CD14-positive monocyte (primary cell): Measurements from ENCODE around the gene NFKBIL1. TPM values are rescaled to one million over a fixed set of nuclear protein-coding genes. Genes with fewer than 3 reads are reported as not detected.

ENCODE experiments used
- DNase-seq, 3 donors: peaks; one replicate each; pipeline ENCODE4 v3.0.0-alpha.2; 2011 to 2022
- H2AFZ ChIP-seq: 2 replicates; pipeline ENCODE4 v1.6.0; 2012; ENCODE audit warnings: mild to moderate bottlenecking, low read depth, low read length, inconsistent platforms; ENCODE audit not compliant: insufficient read depth, poor library complexity, severe bottlenecking
- H3K27ac ChIP-seq, 2 donors: 1 replicate in 1 of 2; 2 replicates in 1 of 2; pipeline ENCODE4 v1.5.1; 2012 to 2013; ENCODE audit warnings: low read length in 2 of 2, control low read depth in 1 of 2, inconsistent platforms in 1 of 2, low read depth in 1 of 2, mild to moderate bottlenecking in 1 of 2
- H3K27me3 ChIP-seq, 2 donors: one replicate each; pipeline versions ENCODE4 v1.6.0 to v1.6.1; 2011 to 2013; ENCODE audit warnings: low read length in 2 of 2; ENCODE audit not compliant: control insufficient read depth in 2 of 2, insufficient read depth in 2 of 2
- H3K36me3 ChIP-seq, 2 donors: replicated peaks in 1 of 2; 1 replicate in 1 of 2; 2 replicates in 1 of 2; pipeline versions ENCODE4 v1.5.1 to v1.6.1; 2012 to 2013; ENCODE audit warnings: low read length in 2 of 2, control low read depth in 1 of 2, inconsistent platforms in 1 of 2, mild to moderate bottlenecking in 1 of 2; ENCODE audit not compliant: insufficient read depth in 2 of 2, control insufficient read depth in 1 of 2
- H3K4me1 ChIP-seq, 2 donors: 1 replicate in 1 of 2; 2 replicates in 1 of 2; pipeline versions ENCODE4 v1.5.1 to v1.6.1; 2012 to 2013; ENCODE audit warnings: low read length in 2 of 2, control low read depth in 1 of 2, inconsistent platforms in 1 of 2, mild to moderate bottlenecking in 1 of 2, moderate library complexity in 1 of 2; ENCODE audit not compliant: insufficient read depth in 2 of 2, control insufficient read depth in 1 of 2
- H3K4me2 ChIP-seq: replicated peaks from 2 replicates; pipeline ENCODE3; 2012; ENCODE audit warnings: low read length, moderate library complexity, mild to moderate bottlenecking; ENCODE audit not compliant: poor library complexity, severe bottlenecking; ENCODE audit errors: extremely low read depth
- H3K4me3 ChIP-seq, 3 experiments: fragments of 200-600 bp in 1 of 3; sonication (generic) in 1 of 3; replicated peaks in 1 of 3; 1 replicate in 2 of 3; 2 replicates in 1 of 3; pipeline ENCODE4 v1.5.1; 2011 to 2013; ENCODE audit warnings: low read length in 3 of 3, mild to moderate bottlenecking in 3 of 3, control low read depth in 2 of 3, low read depth in 2 of 3, inconsistent platforms in 1 of 3, moderate library complexity in 1 of 3
- H3K79me2 ChIP-seq: 2 replicates; pipeline ENCODE4 v1.6.0; 2012; ENCODE audit warnings: mild to moderate bottlenecking, control low read depth, inconsistent platforms, low read length, moderate library complexity; ENCODE audit not compliant: insufficient read depth
- H3K9ac ChIP-seq: 2 replicates; pipeline ENCODE4 v1.6.0; 2017; ENCODE audit warnings: low read length, mild to moderate bottlenecking; ENCODE audit not compliant: insufficient read depth, poor library complexity, severe bottlenecking
- H3K9me3 ChIP-seq, 2 donors: replicated peaks in 1 of 2; 1 replicate in 1 of 2; 2 replicates in 1 of 2; pipeline versions ENCODE4 v1.5.1 to v1.6.1; 2012 to 2013; ENCODE audit warnings: low read length in 2 of 2, control low read depth in 1 of 2; ENCODE audit not compliant: control insufficient read depth in 1 of 2, insufficient read depth in 1 of 2
- H4K20me1 ChIP-seq: 2 replicates; pipeline ENCODE4 v1.6.0; 2012; ENCODE audit warnings: mild to moderate bottlenecking, low read length, control low read depth, moderate library complexity; ENCODE audit not compliant: insufficient read depth
- H3K27ac Mint-ChIP-seq, 7 donors: one replicate each; pipeline ENCODE4 v1.8.0; 2020; ENCODE audit warnings: mild to moderate bottlenecking in 7 of 7, mixed read lengths in 7 of 7, moderate library complexity in 6 of 7, inconsistent platforms in 2 of 7
- H3K27me3 Mint-ChIP-seq, 3 donors: one replicate each; pipeline ENCODE4 v1.8.0; 2021 to 2022; ENCODE audit warnings: low read depth in 3 of 3, mild to moderate bottlenecking in 3 of 3, mixed read lengths in 3 of 3, moderate library complexity in 3 of 3, inconsistent platforms in 1 of 3
- H3K36me3 Mint-ChIP-seq, 2 donors: one replicate each; pipeline ENCODE4 v1.8.0; 2020; ENCODE audit warnings: mixed read lengths in 2 of 2, inconsistent platforms in 1 of 2, mild to moderate bottlenecking in 1 of 2
- H3K4me1 Mint-ChIP-seq: one replicate; pipeline ENCODE4 v1.8.0; 2020; ENCODE audit warnings: mild to moderate bottlenecking, mixed read lengths
- H3K4me3 Mint-ChIP-seq, 2 donors: one replicate each; pipeline ENCODE4 v1.8.0; 2020; ENCODE audit warnings: mild to moderate bottlenecking in 2 of 2, mixed read lengths in 2 of 2, moderate library complexity in 1 of 2
- H3K9me3 Mint-ChIP-seq, 7 donors: one replicate each; pipeline ENCODE4 v1.8.0; 2020 to 2022; ENCODE audit warnings: mixed read lengths in 7 of 7, mild to moderate bottlenecking in 6 of 7, moderate library complexity in 6 of 7, inconsistent platforms in 2 of 7
- CTCF ChIP-seq: fragments of 200-600 bp; IDR thresholded peaks from one replicate; pipeline ENCODE4 v1.8.0; 2022; ENCODE audit warnings: antibody characterized with exemption, mild to moderate bottlenecking
- WGBS: methylation state at CpG from one replicate; pipeline ENCODE4 v1.1.5; 2013; ENCODE audit warnings: missing lambda C conversion rate; ENCODE audit not compliant: insufficient coverage; 5-methylcytosine and 5-hydroxymethylcytosine counted together
- intact Hi-C, 2 donors: fragments of 100-400 bp; cut with micrococcal nuclease; formaldehyde crosslinking; loops; one replicate each; pipeline versions ENCODE4 v1.15.0 to v1.15.1; 2023
- polyA plus RNA-seq, 3 donors: library from polyadenylated mRNA; depleted of rRNA in 1 of 3; unstranded in 2 of 3; stranded (reverse) in 1 of 3; fragments of 300-500 nt in 2 of 3; fragments of >200 nt in 1 of 3; fragmentation: Illumina TruSeq in 2 of 3; gene quantifications; 1 replicate in 2 of 3; 2 replicates in 1 of 3; pipeline ENCODE4 v1.2.3, GENCODE V29; 2012 to 2021

NFKBIL1 gene
- polyA plus RNA-seq, 3 donors = 7.7 to 10.3 (median 8.0) TPM

- Histone ChIP-seq H3K4me3 (peak overlapping the region; percentile 63 to 95 (median 85)), H3K36me3 (peaks cover 40 to 43% of the 10 kb centered on the region in 2 donors), H3K79me2 (peaks cover 73% of the 10 kb centered on the region), H3K27me3 (no peaks in the 10 kb centered on the region), H3K9me3 (no peaks in the 10 kb centered on the region), H3K4me1 (peaks cover 32 to 38% of the 10 kb centered on the region in 2 donors), H2AFZ (peak overlapping the region; percentile 86), H3K4me2 (peak overlapping the region; percentile 97), H3K27ac (peak overlapping the region; percentile 96 to 97), H4K20me1 (peaks cover 49% of the 10 kb centered on the region), H3K9ac (peak overlapping the region; percentile 90)
- Mint-ChIP-seq H3K4me1 (peaks cover 33% of the 10 kb centered on the region), H3K27me3 (no peaks in the 10 kb centered on the region), H3K27ac (peak overlapping the region; percentile 98 to 100 (median 99)), H3K36me3 (peaks cover 38 to 43% of the 10 kb centered on the region in 2 donors), H3K9me3 (peaks cover 0 to 2% (median 0%) of the 10 kb centered on the region in 7 donors), H3K4me3 (peak overlapping the region; percentile 95 to 96)
- intact Hi-C loops = loop anchor here (5.0 to 10.0 kb wide), 7 partner anchors 44 to 414 kb away; partner anchors contain the start of genes MICB (in 2 of the 2), CLIC1 (in 1 of the 2), CSNK2B (in 1 of the 2) and LY6G5B (in 1 of the 2)
- peak; percentile 48 to 61 (median 48) for DNase-seq
- no peak for TF ChIP-seq CTCF
- 0% methylated on average over 6 of the region's 21 CpGs for WGBS
Observed at GRCh38 chr6:31541059-31541657, 6.2 kb upstream of the NFKBIL1 start.

GRCh38 chr6:31541658-31542521 is 5.5 kb upstream of the NFKBIL1 start, which contains the start of gene DDX39B:
TSS of gene DDX39B (minus strand) at chr6:31542003. CDS start at chr6:31540532, 1,471 bp downstream.
- Mint-ChIP-seq H3K4me1 (peaks cover 40% of the 10 kb centered on the region), H3K27ac (peak within 1 kb of the TSS; percentile 98 to 100 (median 99)), H3K36me3 (peaks cover 30 to 36% of the 10 kb centered on the region in 2 donors), H3K9me3 (peaks cover 0 to 2% (median 0%) of the 10 kb centered on the region in 7 donors), H3K4me3 (peak within 1 kb of the TSS; percentile 95 to 96), H3K27me3 (no peaks in the 10 kb centered on the region)
- intact Hi-C loops = loop anchor here (5.0 to 10.0 kb wide), 7 partner anchors 45 to 413 kb away; partner anchors contain the start of genes MICB (in 2 of the 2), CLIC1 (in 1 of the 2), CSNK2B (in 1 of the 2) and LY6G5B (in 1 of the 2)
- H3K27me3 ChIP-seq = no peaks in the 10 kb centered on the region
- DNase-seq = peak; percentile 96 to 98 (median 97)
- peaks cover 42% of the 10 kb centered on the region for H4K20me1 ChIP-seq
- peaks cover 34 to 45% of the 10 kb centered on the region in 2 donors for H3K4me1 ChIP-seq
- H3K4me3 ChIP-seq = peak within 1 kb of the TSS; percentile 63 to 95 (median 85)
- H3K27ac ChIP-seq = peak within 1 kb of the TSS; percentile 96 to 97
- H3K9me3 ChIP-seq = no peaks in the 10 kb centered on the region
- under 1% methylated on average over 34 of the region's 43 CpGs for WGBS
- H3K36me3 ChIP-seq = peaks cover 33 to 35% of the 10 kb centered on the region in 2 donors
- no peak for TF ChIP-seq CTCF
- peak within 1 kb of the TSS; percentile 86 for H2AFZ ChIP-seq
- H3K79me2 ChIP-seq = peaks cover 65% of the 10 kb centered on the region
- H3K4me2 ChIP-seq = peak within 1 kb of the TSS; percentile 97
- H3K9ac ChIP-seq = peak within 1 kb of the TSS; percentile 90
